KMS-11 (cell line): Measurements from ENCODE around the gene EIPR1.

Experiments used
- H2AFZ ChIP-seq: fragments of 200-600 bp; sonication (generic); 2 replicates; pipeline ENCODE4 v1.6.1; 2016; ENCODE audit warnings: antibody characterized with exemption, mixed run types, low read depth
- H3K27ac ChIP-seq: fragments of 200-600 bp; sonication (generic); 2 replicates; pipeline ENCODE4 v1.6.1; 2016; ENCODE audit warnings: mild to moderate bottlenecking, mixed run types
- H3K27me3 ChIP-seq: fragments of 200-600 bp; sonication (generic); 2 replicates; pipeline ENCODE4 v1.6.1; 2017; ENCODE audit warnings: mild to moderate bottlenecking, low read depth, mixed run types, moderate library complexity; ENCODE audit not compliant: insufficient read depth
- H3K36me3 ChIP-seq: fragments of 200-600 bp; sonication (generic); 2 replicates; pipeline ENCODE4 v1.6.1; 2017; ENCODE audit warnings: mild to moderate bottlenecking, mixed run types; ENCODE audit not compliant: insufficient read depth
- H3K4me1 ChIP-seq: fragments of 200-600 bp; sonication (generic); 2 replicates; pipeline ENCODE4 v1.6.1; 2016; ENCODE audit warnings: mild to moderate bottlenecking, low read depth, mixed run types; ENCODE audit not compliant: poor library complexity, severe bottlenecking
- H3K4me2 ChIP-seq: fragments of 200-600 bp; sonication (generic); 2 replicates; pipeline ENCODE4 v1.7.0; 2016; ENCODE audit warnings: mild to moderate bottlenecking, mixed run types
- H3K4me3 ChIP-seq: fragments of 200-600 bp; sonication (generic); IDR thresholded peaks from 2 replicates; pipeline ENCODE4 v1.6.1; 2017; ENCODE audit warnings: low read depth, low read length, mixed read lengths; ENCODE audit not compliant: insufficient read depth
- H3K79me2 ChIP-seq: fragments of 200-600 bp; sonication (generic); 2 replicates; pipeline ENCODE4 v1.6.1; 2016; ENCODE audit warnings: low read depth, mixed run types; ENCODE audit not compliant: insufficient read depth
- H3K9ac ChIP-seq: fragments of 200-600 bp; sonication (generic); 2 replicates; pipeline ENCODE4 v1.6.1; 2016; ENCODE audit warnings: mild to moderate bottlenecking, mixed run types
- H4K20me1 ChIP-seq: fragments of 200-600 bp; sonication (generic); 2 replicates; pipeline ENCODE4 v1.6.1; 2016; ENCODE audit warnings: mild to moderate bottlenecking, mixed run types; ENCODE audit not compliant: insufficient read depth
- CTCF ChIP-seq: fragments of 200-600 bp; sonication (generic); conservative IDR thresholded peaks from 2 replicates; pipeline ENCODE4 v1.6.1; 2017; ENCODE audit warnings: low read depth, mild to moderate bottlenecking, antibody characterized with exemption, low read length, moderate library complexity, mixed read lengths

The EIPR1 gene

GRCh38 chr2:3316456-3317276 is 61.0 kb downstream of the EIPR1 start:
- H3K4me1 ChIP-seq, result no peaks in the 10 kb centered on the region
- no peaks in the 10 kb centered on the region for H3K79me2 ChIP-seq
- no peak overlapping the region for H2AFZ ChIP-seq
- H3K4me3 ChIP-seq, result no peak overlapping the region
- no peak overlapping the region for H3K27ac ChIP-seq
- H3K9ac ChIP-seq, result no peak overlapping the region
- no peaks in the 10 kb centered on the region for H3K36me3 ChIP-seq
- no peaks in the 10 kb centered on the region for H4K20me1 ChIP-seq
- H3K4me2 ChIP-seq, result no peak overlapping the region
- no peak for TF ChIP-seq CTCF
- no peaks in the 10 kb centered on the region for H3K27me3 ChIP-seq

- H3K4me2 ChIP-seq, result no peak overlapping the region
- no peak overlapping the region for H3K27ac ChIP-seq
- no peaks in the 10 kb centered on the region for H3K4me1 ChIP-seq
- no peaks in the 10 kb centered on the region for H3K27me3 ChIP-seq
- no peaks in the 10 kb centered on the region for H3K36me3 ChIP-seq
- H3K79me2 ChIP-seq, result no peaks in the 10 kb centered on the region
- no peak overlapping the region for H2AFZ ChIP-seq
- H3K9ac ChIP-seq, result no peak overlapping the region
- H3K4me3 ChIP-seq, result no peak overlapping the region
- H4K20me1 ChIP-seq, result no peaks in the 10 kb centered on the region
- no peak for TF ChIP-seq CTCF
Measured at GRCh38 chr2:3314626-3315025, 63.0 kb downstream of the EIPR1 start.

GRCh38 chr2:3313781-3314375 is 63.7 kb downstream of the EIPR1 start:
- H3K4me3 ChIP-seq, result no peak overlapping the region
- no peak overlapping the region for H3K9ac ChIP-seq
- H3K27me3 ChIP-seq, result no peaks in the 10 kb centered on the region
- H3K27ac ChIP-seq, result no peak overlapping the region
- TF ChIP-seq CTCF, result no peak
- H3K36me3 ChIP-seq, result no peaks in the 10 kb centered on the region
- H3K4me1 ChIP-seq, result no peaks in the 10 kb centered on the region
- H2AFZ ChIP-seq, result no peak overlapping the region
- no peaks in the 10 kb centered on the region for H4K20me1 ChIP-seq
- no peaks in the 10 kb centered on the region for H3K79me2 ChIP-seq
- H3K4me2 ChIP-seq, result no peak overlapping the region

GRCh38 chr2:3312576-3313345 is 64.9 kb downstream of the EIPR1 start:
- H4K20me1 ChIP-seq, result no peaks in the 10 kb centered on the region
- no peak overlapping the region for H3K4me3 ChIP-seq
- H3K79me2 ChIP-seq, result no peaks in the 10 kb centered on the region
- H3K27ac ChIP-seq, result no peak overlapping the region
- no peak overlapping the region for H2AFZ ChIP-seq
- H3K36me3 ChIP-seq, result no peaks in the 10 kb centered on the region
- H3K9ac ChIP-seq, result no peak overlapping the region
- H3K27me3 ChIP-seq, result no peaks in the 10 kb centered on the region
- no peaks in the 10 kb centered on the region for H3K4me1 ChIP-seq
- TF ChIP-seq CTCF, result no peak
- no peak overlapping the region for H3K4me2 ChIP-seq
